ENCODE measurements around the gene NBEA. TPM values are rescaled to one million over a fixed set of nuclear protein-coding genes. Genes with fewer than 3 reads are reported as not detected.
"Not testable (repeated sequence)": the region's sequence is repeated elsewhere in the genome, so short reads cannot be mapped to it uniquely, and the experiment has no call there.

The NBEA gene
- total RNA-seq, 1 donor from 2014 or later: 3.9 TPM

GRCh38 chr13:34993470-34993869, 51.4 kb downstream of the NBEA start:
- H3K9me3 Mint-ChIP-seq: peaks cover 26% of the 10 kb centered on the region
- ChIA-PET CTCF (no interaction called here), POLR2A (no interaction called here)
- TF ChIP-seq CTCF (IDR thresholded peaks at IDR 0.05): no peak
- no peaks in the 10 kb centered on the region for H3K4me1 Mint-ChIP-seq
- H3K36me3 Mint-ChIP-seq (ENCODE audit: low read depth): peaks cover 9% of the 10 kb centered on the region
- no peak overlapping the region for H3K4me3 Mint-ChIP-seq
- no peaks in the 10 kb centered on the region for H3K27me3 Mint-ChIP-seq
- ATAC-seq (ENCODE audit: low read depth): no peak
- intact Hi-C loops (cut with micrococcal nuclease): no loop called here
- no peak overlapping the region for H3K27ac Mint-ChIP-seq
- no peak for DNase-seq

GRCh38 chr13:35003734-35004133, 61.7 kb downstream of the NBEA start:
- H3K27ac Mint-ChIP-seq; H3K4me1 Mint-ChIP-seq; H3K9me3 Mint-ChIP-seq; intact Hi-C loops (cut with micrococcal nuclease); ATAC-seq (ENCODE audit: low read depth); H3K4me3 Mint-ChIP-seq; CTCF ChIA-PET; POLR2A ChIA-PET; H3K27me3 Mint-ChIP-seq; DNase-seq; H3K36me3 Mint-ChIP-seq (ENCODE audit: low read depth): not testable (repeated sequence)

GRCh38 chr13:35005051-35005450, 63.0 kb downstream of the NBEA start:
- Mint-ChIP-seq H3K9me3 (peaks cover 6% of the 10 kb centered on the region), H3K4me3 (no peak overlapping the region), H3K27ac (no peak overlapping the region), H3K27me3 (no peaks in the 10 kb centered on the region), H3K36me3 (ENCODE audit: low read depth) (no peaks in the 10 kb centered on the region), H3K4me1 (peaks cover 2% of the 10 kb centered on the region)
- CTCF ChIA-PET: no interaction called here
- no peak for TF ChIP-seq CTCF (IDR thresholded peaks at IDR 0.05)
- ATAC-seq (ENCODE audit: low read depth) (no peak), DNase-seq (no peak)
- intact Hi-C loops (cut with micrococcal nuclease): no loop called here
- POLR2A ChIA-PET: no interaction called here

- H3K9me3 Mint-ChIP-seq: peaks cover 2% of the 10 kb centered on the region
- H3K4me3 Mint-ChIP-seq: no peak overlapping the region
- H3K4me1 Mint-ChIP-seq: peaks cover 4% of the 10 kb centered on the region
- POLR2A ChIA-PET: no interaction called here
- H3K36me3 Mint-ChIP-seq (ENCODE audit: low read depth): no peaks in the 10 kb centered on the region
- intact Hi-C loops (cut with micrococcal nuclease): no loop called here
- no peak for ATAC-seq (ENCODE audit: low read depth)
- CTCF ChIA-PET: no interaction called here
- no peak for TF ChIP-seq CTCF (IDR thresholded peaks at IDR 0.05)
- H3K27me3 Mint-ChIP-seq: no peaks in the 10 kb centered on the region
- no peak overlapping the region for H3K27ac Mint-ChIP-seq
- no peak for DNase-seq
Measured at GRCh38 chr13:35014606-35015213, 72.6 kb downstream of the NBEA start.

GRCh38 chr13:35016362-35017112, 74.5 kb downstream of the NBEA start:
- no peak for TF ChIP-seq CTCF (IDR thresholded peaks at IDR 0.05)
- H3K27me3 Mint-ChIP-seq: no peaks in the 10 kb centered on the region
- H3K4me3 Mint-ChIP-seq: no peak overlapping the region
- peaks cover 4% of the 10 kb centered on the region for H3K4me1 Mint-ChIP-seq
- no peak for ATAC-seq (ENCODE audit: low read depth)
- CTCF ChIA-PET: no interaction called here
- no peak for DNase-seq
- POLR2A ChIA-PET: no interaction called here
- H3K36me3 Mint-ChIP-seq (ENCODE audit: low read depth): no peaks in the 10 kb centered on the region
- H3K27ac Mint-ChIP-seq: no peak overlapping the region
- intact Hi-C loops (cut with micrococcal nuclease): no loop called here
- H3K9me3 Mint-ChIP-seq: peaks cover 7% of the 10 kb centered on the region

Data from activated B cell treated with CpG ODN at 0.5 μM for 24 hours (primary cell).